RCC 7860 (cell line): ENCODE data around the gene SLC10A6.

Source experiments
- DNase-seq: peaks from one replicate; pipeline ENCODE4 v3.0.0-alpha.2; 2015; ENCODE audit warnings: low spot score
- FAIRE-seq: peaks from 2 replicates; lab custom pipeline; 2012; peaks lifted over from hg19 to GRCh38; lab: Jason Lieb, UNC

Gene SLC10A6

DNA sequence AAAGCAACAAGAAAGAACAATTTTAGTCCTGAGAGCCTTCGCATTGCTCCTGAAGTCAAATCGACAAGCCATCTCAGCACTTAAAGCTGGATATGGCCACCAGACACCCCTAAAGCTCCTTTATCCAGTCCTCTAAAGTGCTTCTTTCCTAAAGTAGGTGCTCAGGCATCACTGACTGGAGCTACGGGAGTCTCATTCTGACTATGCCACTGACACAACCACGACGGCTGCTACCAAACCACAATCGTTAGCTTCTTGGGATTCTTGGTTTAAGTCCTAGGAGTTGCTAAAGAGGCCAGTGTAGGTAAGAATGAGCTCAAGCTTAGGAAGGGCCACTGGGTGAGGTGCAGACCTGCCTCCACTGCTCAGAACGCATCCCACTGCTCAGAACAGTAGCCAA lies 1.0 kb downstream of the SLC10A6 start:
- no peak for FAIRE-seq

DNA sequence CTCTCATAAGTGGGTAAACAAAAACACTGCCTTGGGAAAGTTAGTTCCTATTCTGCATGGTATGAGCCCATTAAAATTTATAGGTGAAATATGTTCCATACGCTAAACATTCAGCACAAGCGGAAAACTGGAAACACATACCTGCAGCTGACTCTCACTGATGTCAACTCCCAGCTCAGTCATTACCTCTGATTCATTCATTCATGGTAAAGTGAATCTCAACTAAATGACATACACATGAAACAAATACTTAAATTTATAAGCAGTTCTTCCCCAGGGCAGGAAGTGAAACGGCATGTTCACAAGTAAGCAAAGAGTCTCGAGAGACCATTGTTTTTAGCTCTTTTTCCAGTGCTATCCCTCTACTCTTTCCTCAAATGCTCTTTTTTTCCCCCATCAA lies 1.6 kb downstream of the SLC10A6 start:
- FAIRE-seq = no peak

More for the DNA sequence above, 1.0 kb downstream of the SLC10A6 start:
- no peak for DNase-seq

DNA sequence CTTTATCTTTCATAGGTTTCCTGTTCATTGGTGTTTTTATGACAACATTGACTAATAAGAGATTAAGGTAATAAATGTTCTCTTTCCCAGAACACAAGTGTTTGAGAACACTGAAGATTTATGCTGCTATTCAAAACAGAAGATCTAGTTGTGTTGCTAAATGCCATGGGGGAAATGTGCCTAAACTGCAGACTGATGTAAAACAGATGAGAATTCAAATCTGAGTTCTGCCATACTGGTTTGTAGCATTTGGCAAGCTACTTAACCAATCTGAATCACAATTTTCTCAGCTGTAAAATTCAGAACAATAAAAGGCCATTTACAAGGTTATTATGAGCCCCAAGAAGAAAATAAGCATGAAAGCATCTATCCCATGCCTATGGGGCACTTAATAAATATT lies 2.3 kb downstream of the SLC10A6 start:
- DNase-seq = no peak

More for the DNA sequence above, 1.6 kb downstream of the SLC10A6 start:
- DNase-seq = no peak

DNA sequence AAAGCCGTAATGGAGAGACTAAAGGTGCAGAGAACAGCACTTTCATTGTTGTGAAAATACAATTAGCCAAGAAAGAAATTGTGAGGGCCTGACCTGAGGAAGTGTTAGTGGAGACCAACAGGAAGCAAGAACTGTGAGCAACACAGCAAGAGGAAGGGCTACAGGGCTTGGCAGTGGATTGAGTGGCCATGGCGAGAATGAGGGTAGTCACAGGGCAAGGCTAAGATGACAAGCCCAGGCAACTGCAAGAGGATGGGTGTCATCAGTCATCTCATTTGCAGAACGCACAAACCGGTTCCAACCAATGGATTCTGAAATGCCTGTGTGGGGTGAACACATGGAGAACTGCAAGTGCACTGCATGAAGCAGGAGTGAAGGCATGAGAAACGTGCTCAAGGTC lies 3.6 kb downstream of the SLC10A6 start:
- DNase-seq = no peak
- no peak for FAIRE-seq

More for the DNA sequence above, 2.3 kb downstream of the SLC10A6 start:
- FAIRE-seq = no peak

DNA sequence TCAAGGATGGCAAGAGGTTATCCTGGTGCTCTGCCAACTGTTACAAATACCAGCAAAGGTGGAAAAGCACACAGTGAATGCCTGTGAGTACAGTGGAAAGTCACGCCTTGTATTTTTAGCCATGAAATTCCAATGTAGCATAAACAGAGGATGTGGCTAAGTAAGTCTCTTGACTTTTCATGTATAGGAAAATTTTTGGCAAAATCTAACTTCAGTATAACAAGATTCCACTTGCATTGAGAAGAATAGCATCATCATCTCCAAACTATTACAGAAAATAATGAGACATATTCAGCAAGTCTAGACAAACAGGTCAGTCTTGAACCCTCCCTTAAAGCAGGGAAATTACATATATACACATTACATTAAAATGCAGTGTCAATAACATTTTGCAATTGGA lies 7.9 kb downstream of the SLC10A6 start:
- DNase-seq = no peak
- no peak for FAIRE-seq

DNA sequence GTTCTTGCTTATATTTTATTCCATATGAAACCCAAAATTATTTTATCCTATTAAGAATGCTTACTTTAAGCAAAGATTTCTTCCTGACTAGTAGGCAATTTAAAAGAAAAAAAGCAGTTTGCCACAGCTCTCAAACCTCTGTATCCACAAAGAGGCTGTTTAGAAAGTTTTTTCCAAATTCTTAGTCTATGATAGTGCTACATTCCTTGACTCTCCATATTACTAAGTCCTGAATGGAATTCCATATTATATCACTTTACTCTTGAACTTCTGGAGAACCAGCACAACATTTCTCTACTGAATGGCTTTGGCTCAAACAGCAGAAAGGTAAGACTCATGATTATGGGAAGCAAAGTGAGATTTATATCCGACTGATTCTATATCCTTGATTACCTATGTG lies 8.3 kb downstream of the SLC10A6 start:
- DNase-seq = no peak
- FAIRE-seq = no peak

DNA sequence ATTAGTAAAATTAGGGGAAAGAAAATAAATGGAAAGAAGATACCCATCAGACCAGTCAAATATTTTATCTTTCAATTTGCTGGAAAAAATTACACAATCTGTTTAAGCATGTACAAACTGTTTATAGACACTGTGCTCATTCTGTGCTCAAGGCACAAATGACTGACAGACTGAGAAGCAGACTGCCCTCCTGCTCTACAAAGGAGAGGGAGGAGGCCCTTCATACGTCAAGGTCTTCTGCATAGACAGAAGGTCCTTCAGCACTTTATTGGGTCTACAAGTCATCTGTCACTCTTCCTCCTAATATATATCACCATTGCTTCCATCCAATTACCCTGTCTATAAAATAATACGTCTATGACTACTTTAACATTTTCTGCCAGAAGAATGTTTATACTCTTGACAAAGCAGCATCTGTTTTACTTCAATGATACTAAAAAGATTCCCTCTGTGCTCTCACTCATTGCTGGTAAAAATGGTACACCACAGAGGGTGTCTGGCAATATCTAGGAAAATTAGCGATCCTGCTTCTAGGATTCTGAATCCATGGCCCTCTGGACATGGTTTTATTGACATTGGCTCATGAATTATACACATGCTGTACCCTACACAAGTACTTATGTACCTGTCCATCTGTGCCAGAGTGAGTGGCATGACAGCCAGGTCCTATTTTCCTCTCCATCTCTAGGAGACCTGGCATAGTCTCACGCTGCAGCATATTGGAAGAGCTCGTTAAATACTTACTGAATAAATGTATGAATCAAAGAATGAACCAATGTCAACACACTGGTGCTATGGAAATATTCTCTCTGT lies 11.3 kb downstream of the SLC10A6 start:
- DNase-seq = no peak

DNA sequence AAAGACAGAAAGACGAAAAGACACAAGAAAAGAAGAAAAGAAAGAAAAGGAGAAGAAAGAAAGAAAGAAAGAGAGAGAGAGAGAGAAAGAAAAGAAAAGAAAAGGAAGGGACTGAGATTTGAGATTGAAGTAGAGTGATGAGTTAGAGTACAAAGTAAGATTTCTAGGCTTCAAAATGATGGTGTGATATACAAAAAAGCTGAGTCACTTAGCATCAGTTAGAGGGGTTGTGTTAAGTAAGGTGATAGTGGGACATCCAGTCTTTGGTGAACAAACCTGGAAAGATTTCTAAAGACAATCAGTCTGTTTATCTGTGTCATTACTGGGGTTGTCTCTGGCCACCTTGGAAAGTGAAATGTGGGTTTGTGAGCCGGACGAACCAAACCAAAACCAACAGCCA lies 13.5 kb downstream of the SLC10A6 start:
- no peak for DNase-seq
- no peak for FAIRE-seq

More for the DNA sequence above, 11.3 kb downstream of the SLC10A6 start:
- FAIRE-seq = no peak

DNA sequence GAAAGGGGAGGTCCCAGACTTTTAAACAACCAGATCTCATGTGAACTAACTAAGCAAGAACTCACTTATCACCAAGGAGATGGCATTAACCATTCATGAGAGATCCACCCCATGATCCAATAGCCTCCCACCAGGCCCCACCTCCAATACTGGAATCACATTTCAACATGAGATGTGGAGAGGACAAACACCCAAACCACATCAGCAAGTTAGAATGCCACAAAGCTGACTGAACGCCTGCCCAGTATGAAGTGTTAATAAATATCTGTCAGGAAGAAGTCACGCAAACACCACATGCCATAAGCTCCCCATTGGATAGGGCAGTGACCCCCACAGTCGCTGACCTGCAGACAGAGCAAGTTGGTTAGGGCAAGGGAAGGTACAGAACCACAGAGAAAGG lies 14.3 kb downstream of the SLC10A6 start:
- DNase-seq (no peak), FAIRE-seq (no peak)

DNA sequence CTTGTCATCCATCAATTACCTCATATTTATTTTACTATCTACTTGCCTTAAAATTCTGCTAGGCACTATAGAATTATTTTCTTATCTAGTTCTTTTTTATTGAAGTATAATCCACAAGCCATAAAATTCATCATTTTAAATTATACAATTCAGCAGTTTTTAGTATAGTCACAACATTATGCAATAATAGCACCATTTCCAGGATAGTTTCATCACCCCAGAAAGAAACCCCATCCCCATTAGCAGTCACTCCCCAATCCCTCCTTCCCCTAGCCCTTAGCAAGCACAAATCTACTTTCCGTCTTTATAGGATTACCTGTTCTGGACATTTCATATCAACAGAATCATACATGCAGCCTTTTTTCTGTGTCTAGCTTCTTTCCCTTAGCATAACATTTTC lies 15.6 kb downstream of the SLC10A6 start:
- no peak for FAIRE-seq
- no peak for DNase-seq

DNA sequence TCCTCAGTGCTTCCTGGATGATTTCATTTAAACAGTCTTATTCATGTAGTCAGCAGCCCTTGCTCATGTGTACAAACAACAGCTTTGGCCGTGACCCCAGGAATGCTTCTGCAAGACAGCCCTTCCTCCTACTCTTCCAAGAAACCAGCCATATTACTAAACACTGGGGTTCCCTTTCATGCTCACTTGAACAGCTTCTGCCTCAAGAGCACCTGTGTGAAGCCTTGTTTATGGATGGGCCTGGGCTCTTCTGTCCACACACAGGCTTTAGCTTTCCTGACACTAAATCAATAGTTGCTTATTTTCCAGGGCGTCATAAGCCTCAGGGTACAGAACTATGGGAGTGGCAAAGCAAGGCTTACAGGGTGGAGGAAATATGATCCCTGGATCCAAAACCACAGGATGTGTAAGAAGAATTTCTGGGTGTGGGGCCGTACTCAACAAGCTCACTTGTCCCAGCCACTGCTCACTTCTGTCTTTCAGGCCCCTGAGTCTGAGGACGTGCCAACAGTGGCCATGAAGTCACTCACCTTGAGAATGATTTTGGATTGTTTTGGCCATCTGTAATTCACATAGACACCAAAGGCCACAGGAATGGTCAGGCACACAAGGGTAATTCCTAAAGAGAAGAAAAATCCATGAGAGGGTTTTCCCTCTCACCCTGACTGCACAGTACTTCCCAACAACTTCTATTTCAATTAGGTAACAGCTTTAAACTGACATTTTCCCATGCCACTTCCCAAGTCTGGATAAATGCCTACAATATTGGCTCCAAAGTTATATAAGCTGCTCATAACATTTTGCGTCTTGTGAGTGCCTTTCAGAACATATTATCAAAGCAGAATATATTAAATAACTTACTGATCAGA lies 17.7 kb downstream of the SLC10A6 start:
- DNase-seq = no peak
- FAIRE-seq = no peak

DNA sequence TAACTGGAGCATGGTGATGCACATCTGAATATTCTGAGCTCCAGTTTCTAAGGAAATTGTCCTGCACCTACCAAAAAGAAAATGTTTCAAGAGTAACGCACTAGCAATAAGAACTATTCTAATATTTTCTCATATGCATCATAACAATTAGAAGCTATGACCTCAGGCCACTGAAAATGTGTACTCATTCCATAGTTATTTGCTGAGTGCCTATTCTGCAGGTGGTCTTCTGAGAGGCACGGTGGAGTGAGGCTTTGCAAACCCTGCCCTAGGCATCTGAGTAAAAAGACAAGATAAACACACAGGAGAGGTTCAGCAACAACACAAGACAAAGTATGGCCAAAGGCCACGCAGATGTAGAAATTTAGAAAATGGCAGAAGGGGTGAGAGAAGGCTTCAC lies 23.7 kb downstream of the SLC10A6 start:
- FAIRE-seq = no peak
- no peak for DNase-seq

DNA sequence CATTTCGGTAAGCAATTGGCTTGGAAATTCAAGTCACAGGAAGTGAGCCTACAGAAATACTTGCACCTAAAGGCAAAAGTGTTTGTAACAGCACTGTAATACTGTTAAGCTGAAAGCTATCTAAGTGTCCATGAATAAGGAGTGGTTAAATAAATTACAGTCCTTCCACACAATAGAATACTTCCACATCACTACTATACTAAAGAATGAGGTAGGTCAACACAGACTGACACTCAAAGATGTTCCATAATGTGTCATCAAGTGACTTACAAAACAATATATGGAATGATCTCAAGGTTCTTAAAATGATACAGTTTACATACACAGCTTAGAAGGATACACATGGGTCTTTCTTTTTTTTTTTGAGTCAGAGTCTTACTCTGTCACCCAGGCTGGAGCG lies 27.0 kb downstream of the SLC10A6 start:
- DNase-seq (no peak), FAIRE-seq (no peak)

DNA sequence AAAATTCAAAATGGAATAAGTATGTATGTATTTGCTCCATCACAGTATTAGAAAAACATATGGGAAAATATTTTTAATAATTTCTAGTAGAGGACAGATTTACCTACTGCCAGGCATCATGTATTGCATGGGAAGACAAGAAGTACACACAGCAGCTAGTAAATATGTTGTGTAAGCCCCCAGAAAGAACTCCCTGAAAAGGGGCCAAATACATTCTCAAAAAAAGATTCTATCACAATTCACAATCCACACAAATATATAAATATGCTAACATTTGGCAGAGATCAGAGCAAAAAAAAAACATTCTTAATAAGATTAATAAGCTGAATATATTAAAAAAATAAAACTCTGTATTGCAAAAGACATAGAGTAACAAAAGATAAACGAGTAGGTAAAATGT lies 28.0 kb downstream of the SLC10A6 start:
- DNase-seq (no peak), FAIRE-seq (no peak)

DNA sequence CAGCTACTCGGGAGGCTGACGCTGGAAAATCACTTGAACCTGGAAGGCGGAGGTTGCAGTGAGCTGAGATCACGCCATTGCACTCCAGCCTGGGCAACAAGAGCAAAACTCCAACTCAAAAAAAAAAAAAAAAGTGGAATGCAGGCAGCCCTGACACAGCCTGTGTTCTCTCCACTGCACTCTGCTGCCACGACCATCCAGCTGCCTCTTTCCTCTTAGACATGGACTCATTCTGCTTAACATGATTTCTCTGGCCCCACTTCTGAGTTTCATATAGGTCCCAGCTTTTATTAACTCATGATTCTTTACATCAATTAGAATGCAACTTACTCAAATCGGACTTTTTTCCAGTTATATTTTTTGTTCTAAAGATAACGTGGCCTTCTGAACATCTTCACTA lies 29.6 kb downstream of the SLC10A6 start:
- DNase-seq (no peak), FAIRE-seq (no peak)

DNA sequence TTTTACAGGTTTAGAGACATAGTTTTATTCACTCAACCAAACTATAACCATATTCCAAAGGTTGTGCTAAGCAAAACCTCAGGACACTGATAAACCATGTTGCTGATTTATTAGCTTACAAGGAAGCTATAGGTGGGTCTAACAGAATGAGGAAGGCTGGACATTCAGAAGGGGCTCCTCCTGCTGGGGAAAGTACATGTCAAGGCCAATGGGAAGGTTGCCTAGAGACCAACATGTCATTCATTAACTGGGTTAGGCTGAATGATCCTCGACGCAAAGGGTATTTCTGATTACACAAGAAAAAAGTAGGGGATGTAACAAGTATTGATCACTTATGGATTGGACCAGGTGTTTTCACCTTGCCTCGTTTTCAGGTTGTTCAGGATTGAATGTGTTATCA lies 30.3 kb downstream of the SLC10A6 start:
- FAIRE-seq (no peak), DNase-seq (no peak)

DNA sequence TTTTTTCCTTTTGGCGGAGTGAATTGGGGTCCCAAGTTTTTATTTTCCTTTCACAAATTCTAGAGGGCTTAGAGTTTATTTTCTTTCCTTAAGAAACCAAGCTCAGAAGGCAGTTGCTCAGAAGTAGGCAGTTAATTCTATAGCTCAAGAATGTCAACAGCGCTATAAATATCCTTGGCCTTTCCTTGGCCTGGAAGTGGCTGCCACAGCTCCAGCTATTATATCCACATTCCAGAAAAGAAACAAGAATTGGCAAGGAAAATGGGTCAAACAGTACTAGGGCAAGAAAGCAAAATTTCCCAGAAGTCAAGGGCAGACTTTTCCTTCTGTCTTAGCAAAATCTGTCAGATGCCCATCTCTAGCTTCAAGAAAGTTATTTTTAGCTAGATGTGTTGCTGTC lies 31.0 kb downstream of the SLC10A6 start:
- FAIRE-seq (no peak), DNase-seq (no peak)

DNA sequence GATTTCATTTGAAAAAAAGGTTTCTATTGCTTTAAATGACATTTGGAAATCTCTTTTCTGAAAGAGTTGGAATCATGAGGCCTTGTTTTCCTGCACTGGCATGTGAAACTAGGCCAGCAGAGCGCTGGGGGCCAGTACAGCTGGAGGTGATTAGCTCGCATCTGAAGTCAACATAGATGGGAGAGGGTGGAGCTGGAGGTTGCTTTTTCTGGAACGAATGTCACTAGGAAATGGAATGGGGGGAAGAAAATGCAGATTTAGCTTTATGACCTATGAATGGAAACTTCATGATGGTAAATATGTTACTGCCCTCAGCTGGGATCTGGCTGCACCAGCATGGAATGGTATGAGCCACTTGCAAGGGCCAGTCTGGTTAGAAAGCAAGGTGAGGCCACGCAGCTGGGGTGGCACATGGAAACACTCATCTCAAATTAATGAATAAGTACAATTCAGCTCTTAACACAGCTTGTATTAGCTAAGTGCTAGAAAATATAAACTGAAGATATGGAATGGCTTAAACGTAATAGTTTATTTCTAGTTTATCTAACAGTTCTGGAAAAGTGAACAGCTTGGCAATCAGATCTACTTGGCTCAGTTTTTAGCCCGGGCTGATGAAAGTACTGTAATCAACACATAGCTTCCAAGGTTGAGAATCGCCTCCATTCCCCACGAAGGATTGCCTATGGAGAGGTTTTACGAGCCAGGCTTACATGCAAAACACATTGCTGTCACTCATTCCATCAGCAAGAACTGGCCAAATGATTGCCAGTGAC lies 32.5 kb downstream of the SLC10A6 start:
- DNase-seq = no peak
- FAIRE-seq = no peak

DNA sequence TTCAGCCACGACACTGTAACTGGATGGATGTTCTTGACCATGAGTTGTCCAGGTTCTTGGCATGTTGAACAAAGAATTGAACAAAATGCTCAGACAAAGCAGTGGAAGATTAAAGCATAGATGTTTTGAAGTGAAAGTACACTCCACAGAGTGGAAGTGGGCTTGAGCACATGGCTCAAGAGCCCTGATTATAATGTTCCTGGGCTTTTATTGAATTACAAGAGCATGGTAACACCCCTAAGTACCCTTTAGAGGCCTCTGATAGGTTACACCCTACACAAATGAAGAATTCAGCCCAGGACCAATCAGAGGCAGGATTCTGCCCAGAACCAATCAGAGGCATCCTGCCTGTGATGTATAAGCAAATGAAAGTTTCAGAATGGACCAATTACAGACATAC lies 33.5 kb downstream of the SLC10A6 start:
- FAIRE-seq (no peak), DNase-seq (no peak)

DNA sequence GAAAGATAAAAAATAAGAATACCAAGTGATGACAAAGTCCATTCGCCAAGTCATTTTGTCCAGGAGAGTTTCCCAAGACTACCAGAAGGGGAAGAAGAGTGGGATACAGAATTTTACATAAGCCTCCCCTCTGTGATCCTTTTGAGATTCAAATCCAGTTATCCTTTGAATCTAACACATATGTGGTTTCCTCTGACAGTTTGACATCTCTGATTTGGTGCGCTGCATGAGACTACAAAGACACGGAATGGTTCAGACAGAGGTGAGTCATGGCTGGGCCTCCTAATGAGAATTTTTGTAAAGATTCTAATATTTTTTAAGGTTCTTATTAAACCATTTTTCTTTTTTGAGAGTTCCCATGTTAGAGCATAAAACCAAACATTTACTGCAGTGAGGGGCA lies 38.3 kb downstream of the SLC10A6 start:
- DNase-seq (no peak), FAIRE-seq (no peak)

DNA sequence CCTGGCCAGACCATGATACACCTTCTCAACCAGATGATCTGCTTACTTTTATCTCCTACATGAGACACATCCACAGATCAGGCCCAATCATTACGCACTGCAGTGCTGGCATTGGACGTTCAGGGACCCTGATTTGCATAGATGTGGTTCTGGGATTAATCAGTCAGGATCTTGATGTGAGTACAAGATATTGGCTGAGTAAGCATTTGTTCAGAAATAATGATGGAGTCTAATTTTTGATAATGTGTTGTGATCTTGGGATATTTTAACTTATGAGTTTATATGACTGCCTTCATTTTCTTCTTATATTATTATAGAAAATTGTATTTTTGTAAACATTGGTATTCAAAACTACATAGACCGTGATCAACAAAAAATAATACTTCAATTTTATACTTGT lies 39.4 kb downstream of the SLC10A6 start:
- FAIRE-seq = no peak
- no peak for DNase-seq
